PC-9 (cell line): ENCODE measurements around the gene C1orf56.

Experiments used
- CTCF ChIP-seq: fragments of 200-600 bp; sonication (generic); conservative IDR thresholded peaks from 2 replicates; pipeline ENCODE4 v1.6.1; 2017; ENCODE audit warnings: mixed run types, antibody characterized with exemption, mild to moderate bottlenecking, moderate library complexity
- EZH2 ChIP-seq: fragments of 200-600 bp; sonication (generic); IDR thresholded peaks from 2 replicates; pipeline ENCODE4 v1.8.0; 2017; ENCODE audit warnings: antibody characterized with exemption, low read depth

DNA sequence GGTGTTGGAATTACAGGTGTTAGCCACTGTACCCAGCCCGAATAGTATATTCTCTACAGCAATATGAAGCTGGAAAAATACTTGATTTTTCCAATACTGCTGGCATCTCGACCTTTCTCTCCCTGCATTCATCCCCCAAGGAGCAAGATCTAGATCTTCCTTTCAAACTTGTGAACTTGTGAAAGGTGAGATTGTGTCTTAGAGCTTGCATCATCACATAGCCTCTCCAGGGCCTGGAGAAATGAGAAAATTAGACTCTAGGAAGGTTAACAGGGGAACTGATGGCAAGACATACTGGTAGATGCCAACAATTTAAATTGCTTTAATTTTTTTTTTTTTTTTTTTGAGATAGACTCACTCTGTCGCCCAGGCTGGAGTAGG lies 37.2 kb upstream of the C1orf56 start:
- TF ChIP-seq CTCF (no peak), EZH2 (no peak)
